ENCODE results near the gene PALMD. TPM values are rescaled to one million over a fixed set of nuclear protein-coding genes. Genes with fewer than 3 reads are reported as not detected.

The PALMD gene
- total and polyA plus RNA-seq, 2 of the 8 experiments (the other 6 are each of a cell fraction or from before 2014, with no cell fraction given): not detected

DNA sequence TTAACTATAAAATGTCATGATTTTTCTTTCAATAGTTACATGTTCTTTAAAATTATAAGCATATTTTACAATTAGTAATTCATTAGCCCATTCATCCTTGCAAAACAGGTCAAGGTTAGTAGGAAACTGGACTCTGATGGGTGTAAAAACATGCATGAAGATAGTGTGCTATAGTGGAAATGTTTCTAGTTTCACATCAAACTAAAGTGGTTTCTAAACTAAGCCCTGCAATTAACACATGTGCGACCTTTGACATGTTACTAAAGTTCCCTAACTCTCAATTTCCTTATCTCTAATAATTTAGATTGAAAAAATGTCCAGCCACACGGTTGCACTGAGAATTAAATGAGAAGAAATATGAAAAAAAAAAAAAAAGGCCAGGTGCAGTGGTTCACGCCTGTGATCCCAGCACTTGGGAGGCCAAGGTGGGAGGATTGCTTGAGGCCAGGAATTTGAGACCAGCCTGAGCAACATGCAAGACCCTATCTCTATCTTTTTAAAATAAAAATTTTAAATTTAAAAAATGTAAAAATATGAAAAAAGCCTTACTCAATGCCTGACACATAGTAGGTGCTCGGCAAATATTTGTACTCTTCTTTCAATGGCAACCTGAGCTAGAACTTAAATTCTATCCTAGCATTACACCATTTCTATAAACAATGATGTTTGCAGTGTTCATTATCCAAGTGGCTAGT lies 44.1 kb upstream of the PALMD start (continued):
- TF ChIP-seq POU5F1 (IDR thresholded peaks at IDR 0.05; ENCODE audit: low read depth, low read length) (no peak), RFX5 (IDR thresholded peaks at IDR 0.05; ENCODE audit: borderline replicate concordance, low read depth, low read length) (no peak), SP1 (IDR thresholded peaks at IDR 0.05; ENCODE audit: low read depth, low read length) (no peak), EZH2 (IDR thresholded peaks at IDR 0.05; ENCODE audit: low read depth, low read length, severe bottlenecking) (no peak)
